Stimulated activated CD4-positive, alpha-beta T cell treated with anti-CD3 and anti-CD28 coated beads, Interleukin-12 subunit alpha, Interleukin-12 subunit beta, amount 100 ng/mL, for 4 hours (primary cell): ENCODE data around the gene CUL9.

Source experiments
- DNase-seq: peaks from one replicate; pipeline ENCODE4 v3.0.0-alpha.2; 2020

The CUL9 gene

DNA sequence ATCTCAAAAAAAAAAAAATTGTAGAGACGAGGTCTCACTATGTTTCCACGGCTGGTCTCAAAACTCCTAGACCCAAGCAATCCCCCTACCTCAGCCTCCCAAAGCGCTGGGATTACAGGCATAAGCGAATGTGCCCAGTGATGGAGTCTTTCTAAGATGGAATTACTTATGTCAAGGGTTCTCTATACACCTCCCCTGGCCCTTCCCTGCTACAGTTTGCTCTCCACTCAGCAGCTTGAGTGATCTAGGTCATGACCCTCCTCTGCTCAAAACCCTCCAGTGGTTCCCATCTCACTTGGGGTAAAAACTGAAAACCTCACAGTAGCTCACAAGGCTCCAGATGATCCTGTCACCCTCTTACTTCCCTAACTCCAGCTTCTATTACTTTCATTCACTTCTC is 49.1 kb downstream of the CUL9 start:
- no peak for DNase-seq

DNA sequence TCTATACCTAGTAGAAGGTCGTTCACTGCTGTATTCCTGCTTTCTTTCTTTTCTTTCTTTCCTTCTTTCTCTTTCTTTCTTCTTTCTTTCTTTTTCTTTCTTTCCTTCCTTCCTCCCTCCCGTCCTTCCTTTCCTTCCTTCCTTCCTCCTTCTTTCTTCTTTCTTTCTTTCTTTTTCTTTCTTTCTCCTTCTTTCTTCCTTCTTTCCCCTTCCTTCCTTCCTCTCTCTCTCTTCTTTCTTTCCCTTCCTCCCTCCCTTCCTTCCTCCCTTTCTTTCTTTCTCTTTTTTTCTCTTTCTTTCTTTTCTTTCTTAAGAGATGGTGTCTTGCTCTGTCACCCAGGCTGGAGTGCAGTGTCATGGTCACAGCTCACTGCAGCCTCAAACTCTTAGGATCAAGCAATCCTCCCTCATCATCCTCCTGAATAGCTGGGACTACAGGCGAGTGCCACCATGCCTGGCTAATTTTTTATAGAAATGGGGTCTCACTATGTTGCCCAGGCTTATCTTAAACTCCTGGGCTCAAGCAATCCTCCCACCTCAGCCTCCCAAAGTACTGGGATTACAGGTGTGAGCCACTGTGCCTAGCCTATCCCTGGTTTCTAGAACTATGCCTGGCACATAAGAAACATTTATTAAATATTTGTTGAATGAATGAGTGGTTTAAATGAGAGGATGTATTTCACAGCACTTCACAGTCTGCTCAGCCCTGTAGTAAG is 49.9 kb downstream of the CUL9 start:
- DNase-seq, result no peak

GRCh38 chr6:43235841-43236240 is 53.8 kb downstream of the CUL9 start:
- no peak for DNase-seq

- DNase-seq, result no peak
Observed at GRCh38 chr6:43239054-43239453, 57.1 kb downstream of the CUL9 start.

- DNase-seq, result no peak
Observed at GRCh38 chr6:43240950-43241349, 59.0 kb downstream of the CUL9 start.

DNA sequence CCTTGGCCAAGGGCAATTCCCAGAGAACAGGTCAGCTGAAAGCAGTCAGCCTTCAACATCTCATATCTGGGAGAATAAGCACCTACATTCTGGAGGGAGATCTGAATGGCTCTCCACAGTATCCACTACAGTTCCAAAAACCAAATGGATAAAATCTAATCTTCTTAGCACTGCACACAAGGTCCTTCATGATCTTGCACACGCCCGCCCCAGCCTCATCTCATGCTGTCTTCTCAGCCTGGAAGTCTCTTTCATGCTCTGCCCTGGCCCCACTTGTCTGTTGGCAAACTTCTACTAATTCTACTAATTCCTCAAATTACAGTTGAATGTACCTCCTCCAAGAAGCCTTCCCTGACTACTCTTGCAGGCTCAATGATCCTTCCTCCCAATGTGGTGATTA is 59.5 kb downstream of the CUL9 start:
- no peak for DNase-seq

DNA sequence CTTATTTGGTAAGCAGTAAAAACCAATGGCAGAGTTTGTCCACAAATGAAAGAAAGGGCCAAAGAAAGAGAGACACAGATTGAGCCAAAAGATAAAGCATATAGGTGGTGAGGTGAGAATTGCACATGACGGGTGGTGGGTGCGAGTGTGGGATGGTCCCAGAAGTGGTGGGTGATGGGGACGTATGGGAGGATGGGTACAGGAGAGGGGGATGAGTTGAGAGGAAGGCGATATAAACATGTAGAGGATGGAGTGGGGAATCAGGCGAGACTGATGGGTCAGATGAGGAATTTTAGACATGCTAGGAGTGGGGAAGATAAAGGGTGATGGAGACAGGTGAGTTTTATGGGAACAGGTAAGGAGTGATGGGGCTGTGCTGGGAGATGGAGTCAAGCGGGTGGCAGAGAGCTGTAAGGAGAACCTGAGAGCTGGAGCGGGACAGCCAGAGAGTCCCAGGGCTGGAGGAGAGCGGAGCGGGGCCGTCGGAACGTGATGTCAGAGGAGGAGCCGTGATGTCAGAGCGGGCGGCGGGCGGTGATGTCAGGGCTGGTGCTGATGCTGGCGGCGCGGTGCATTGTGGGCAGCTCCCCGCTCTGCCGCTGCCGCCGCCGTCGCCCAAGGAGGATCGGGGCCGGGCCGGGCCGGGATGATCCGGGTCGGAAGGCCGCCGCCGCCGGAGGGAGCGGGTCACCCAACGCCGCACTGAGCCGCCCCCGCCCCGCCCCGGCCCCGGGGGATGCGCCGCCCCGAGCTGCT is 61.1 kb downstream of the CUL9 start, which contains the start of gene TTBK1:
Gene TTBK1 (plus strand): TSS at position 574 of the 756 bp plus-strand sequence. CDS start 3,180 bp downstream, outside the sequence.
- no peak for DNase-seq

GRCh38 chr6:43243664-43244321 is 61.8 kb downstream of the CUL9 start:
- no peak for DNase-seq

DNA sequence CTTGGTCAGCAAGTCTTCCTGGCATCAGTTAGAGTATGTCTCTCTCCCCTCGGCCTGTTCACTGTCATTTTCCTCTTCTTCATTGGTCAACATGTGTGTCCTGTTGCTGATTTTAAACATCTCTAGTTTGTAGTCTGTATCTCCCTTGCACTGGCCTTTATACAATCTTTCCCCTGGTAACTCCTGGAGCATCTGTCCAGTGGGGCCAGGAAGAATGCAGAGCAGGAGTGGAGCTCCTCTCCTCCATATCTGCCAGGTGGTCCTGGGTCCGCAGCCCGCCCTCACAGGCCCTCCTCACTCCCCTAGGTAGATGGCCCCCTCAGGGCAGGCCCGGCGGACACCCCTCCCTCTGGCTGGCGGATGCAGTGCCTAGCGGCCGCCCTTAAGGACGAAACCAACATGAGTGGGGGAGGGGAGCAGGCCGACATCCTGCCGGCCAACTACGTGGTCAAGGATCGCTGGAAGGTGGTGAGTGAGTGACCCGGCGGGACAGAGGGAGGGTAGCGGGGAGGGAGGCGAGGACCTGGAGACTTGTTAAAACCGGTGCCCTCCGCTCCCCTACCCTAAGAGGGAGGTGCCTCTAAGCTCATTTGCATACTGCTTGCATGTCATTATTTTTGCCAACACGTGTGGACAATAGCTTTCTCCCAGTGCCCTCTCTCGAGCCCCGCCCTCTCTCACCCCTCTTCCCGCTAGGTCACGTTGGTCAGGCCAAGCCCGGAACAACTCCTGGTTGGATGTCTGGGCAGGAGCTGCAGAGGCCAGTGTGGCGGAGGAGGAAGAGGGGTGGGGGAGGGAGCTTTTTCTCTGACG is 64.5 kb downstream of the CUL9 start:
- DNase-seq, result no peak

DNA sequence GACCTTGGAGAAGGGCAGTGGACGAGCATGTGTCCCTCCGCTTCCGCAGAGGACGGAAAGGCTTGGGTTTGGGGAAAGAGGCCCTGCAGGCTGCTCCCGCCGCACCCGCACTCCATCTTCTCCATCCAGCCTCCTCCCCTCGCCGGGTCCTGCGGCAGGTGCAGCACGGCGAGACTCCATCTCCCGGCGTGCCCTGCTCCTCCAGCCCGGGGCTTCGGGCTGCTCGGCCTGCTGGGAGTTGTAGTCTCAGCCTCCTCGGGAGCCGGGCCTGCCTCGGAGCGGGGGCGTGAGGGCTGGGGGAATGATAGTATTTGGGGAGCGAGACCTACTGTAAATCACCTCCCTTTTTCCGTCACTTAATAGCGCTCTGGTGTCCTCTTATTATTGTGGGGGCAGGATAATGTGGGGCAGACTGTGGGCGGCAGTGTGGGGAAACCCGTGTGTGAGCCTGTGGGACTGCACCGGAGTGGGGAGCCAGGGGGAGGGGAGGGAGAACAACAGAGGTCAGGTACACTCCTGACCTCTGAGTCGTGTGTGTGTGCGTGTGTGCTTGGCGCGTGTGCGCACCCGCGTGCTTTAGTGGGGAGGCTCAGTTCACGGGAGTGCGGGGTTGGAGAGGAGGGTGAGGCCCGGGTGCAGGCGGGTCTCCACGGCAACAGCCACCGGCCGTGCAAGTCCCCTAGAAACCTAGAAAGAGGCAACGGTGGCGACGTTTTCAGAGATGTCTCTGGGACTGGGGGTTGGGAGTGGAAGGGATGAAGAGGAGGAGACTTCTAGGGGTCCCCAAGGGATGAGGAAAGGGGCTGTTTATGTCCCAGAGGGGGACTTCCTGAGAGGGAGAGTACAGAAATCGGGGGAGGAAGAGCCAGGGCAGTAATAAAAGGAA is 65.4 kb downstream of the CUL9 start:
- peak; percentile 78 for DNase-seq

DNA sequence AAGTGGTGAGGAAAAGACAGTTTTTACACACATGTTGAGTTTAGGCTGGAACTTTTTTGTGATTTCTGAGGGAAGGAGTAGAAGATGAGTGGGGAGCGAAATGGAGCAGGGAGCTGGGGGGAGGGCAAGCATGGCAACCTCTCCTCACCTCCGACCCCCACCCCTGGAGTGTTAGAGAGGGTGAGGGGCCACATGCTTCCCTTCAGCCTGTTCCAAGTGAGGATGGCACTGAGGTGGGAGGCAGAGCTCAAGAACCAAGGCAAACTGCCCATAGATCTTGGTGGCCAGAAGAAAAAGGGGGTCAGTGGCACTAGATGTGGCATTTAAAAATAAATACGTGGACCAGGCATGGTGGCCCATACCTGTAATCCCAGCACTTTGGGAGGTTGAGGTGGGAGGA is 66.1 kb downstream of the CUL9 start:
- DNase-seq, result no peak

DNA sequence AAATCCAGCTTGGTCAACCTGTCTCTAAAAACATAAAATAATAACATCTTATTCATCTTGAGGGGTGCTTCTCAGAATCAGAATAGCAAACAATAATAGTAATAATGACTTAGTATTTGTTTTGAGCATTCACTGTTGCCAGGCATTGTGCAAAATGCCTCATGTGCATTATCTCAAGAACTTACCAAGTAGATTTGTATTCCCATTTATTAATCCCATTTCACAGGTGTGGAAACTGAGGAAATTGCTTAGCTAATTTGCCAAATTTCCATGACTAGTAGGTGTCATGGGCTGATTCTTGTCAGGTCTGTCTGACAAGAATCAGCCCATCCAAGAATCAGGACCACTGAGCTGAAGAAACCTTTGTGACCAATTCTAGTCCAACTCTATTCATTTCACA is 66.8 kb downstream of the CUL9 start:
- DNase-seq, result no peak

GRCh38 chr6:43250992-43251373 is 69.0 kb downstream of the CUL9 start:
- DNase-seq, result no peak

- no peak for DNase-seq
Observed at GRCh38 chr6:43253401-43253800, 71.4 kb downstream of the CUL9 start.

GRCh38 chr6:43254138-43254817 is 72.3 kb downstream of the CUL9 start:
- no peak for DNase-seq

GRCh38 chr6:43254846-43255245 is 72.8 kb downstream of the CUL9 start:
- no peak for DNase-seq

DNA sequence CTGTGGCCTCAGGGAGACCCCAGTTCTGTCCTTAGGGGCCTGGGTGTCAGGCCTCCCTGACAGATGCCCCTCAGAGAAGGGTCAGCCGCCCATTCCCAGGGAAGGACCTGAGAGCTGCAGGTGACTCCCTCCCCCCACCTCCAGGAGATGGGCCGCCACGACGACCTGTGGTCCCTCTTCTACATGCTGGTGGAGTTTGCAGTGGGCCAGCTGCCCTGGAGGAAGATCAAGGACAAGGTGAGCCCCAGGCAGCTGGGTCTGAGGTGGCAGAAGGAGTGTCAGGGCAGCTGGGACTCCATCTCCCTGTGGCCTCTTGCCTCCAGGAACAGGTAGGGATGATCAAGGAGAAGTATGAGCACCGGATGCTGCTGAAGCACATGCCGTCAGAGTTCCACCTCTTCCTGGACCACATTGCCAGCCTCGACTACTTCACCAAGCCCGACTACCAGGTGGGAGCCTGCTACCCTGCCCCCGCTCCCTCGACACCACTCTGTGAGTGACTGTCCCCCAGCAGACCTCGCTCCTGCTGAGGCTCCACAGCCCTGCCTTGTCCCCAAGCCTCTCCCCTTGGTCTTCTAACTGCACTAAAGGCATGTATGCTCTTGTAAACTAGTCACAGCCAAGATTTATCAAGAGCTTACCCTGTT is 73.5 kb downstream of the CUL9 start:
- DNase-seq, result no peak

DNA sequence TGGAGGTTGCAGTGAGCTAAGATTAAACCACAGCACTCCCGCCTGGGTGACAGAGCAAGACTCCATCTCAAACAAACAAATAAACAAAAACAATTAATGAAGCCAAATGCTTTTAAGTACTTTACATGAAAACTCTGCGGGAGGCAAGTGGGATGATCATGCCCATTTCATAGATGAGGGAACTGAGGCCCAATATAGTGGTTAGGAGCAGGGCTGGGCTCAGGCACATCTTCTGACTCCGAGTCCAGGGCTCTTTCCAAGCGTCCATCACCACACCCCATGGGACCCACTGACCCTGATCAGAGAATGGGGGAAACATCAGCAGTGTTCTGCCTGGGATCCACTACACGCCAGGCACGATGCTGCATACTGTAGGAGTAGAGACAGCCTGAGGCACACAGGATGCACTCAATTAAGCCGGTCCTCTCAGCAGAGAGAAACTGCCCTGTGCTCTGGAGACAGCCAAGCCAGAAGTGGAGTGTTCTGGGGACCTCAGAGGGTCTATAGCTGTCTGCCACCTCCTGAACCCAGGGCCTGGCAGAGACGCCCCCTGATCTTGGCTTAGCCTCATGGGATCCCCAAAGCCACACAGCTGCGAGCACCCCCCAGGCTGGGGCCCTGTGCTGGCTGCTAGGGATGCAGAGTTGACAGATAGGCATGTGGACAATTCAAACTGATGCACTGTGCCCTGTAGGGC is 74.8 kb downstream of the CUL9 start:
- DNase-seq, result no peak

GRCh38 chr6:43257367-43258145 is 75.6 kb downstream of the CUL9 start:
- DNase-seq, result no peak
